Measurements from ENCODE around the gene HYI.
A peak's percentile ranks its signal among the peaks of the same experiment; 100 is the strongest.

The HYI gene

DNA sequence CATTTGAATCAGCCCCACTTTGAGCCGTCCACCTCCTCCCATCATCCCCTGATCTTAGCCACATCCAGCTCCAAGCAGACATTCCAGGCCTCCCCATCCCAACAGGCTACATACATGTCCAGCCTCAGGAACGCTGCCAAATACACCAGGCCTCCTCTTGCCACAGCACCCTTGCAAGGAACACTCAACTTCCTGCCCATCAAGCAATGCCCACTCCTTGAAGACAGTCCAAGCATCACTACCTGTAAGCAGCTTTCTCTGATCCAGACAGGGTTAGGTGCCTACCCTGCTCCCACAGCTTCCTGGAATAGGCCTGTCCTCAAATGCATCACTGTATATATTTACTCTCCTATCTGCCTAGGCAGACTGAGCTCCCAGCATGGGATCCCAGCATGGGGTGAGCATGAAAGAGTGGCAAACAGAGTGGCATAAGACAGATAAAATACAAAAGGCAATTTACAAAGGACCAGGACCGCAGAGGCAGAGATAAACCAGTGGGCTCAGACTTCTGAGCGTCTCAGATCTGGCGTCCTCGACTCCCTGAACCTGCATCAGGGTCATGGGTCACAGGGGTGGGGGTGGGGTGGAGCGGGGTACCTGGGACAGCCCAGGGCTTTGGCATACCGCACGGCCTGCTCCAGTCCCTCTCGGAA lies 816 bp downstream of the HYI start:
- TF ChIP-seq, protein P1, sequence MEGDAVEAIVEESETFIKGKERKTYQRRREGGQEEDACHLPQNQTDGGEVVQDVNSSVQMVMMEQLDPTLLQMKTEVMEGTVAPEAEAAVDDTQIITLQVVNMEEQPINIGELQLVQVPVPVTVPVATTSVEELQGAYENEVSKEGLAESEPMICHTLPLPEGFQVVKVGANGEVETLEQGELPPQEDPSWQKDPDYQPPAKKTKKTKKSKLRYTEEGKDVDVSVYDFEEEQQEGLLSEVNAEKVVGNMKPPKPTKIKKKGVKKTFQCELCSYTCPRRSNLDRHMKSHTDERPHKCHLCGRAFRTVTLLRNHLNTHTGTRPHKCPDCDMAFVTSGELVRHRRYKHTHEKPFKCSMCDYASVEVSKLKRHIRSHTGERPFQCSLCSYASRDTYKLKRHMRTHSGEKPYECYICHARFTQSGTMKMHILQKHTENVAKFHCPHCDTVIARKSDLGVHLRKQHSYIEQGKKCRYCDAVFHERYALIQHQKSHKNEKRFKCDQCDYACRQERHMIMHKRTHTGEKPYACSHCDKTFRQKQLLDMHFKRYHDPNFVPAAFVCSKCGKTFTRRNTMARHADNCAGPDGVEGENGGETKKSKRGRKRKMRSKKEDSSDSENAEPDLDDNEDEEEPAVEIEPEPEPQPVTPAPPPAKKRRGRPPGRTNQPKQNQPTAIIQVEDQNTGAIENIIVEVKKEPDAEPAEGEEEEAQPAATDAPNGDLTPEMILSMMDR (IDR thresholded peaks at IDR 0.05; ENCODE audit: low read depth, low read length), result no peak
- peak overlapping the region; percentile 52 for H3K4me3 ChIP-seq (ENCODE audit: low read depth, low read length)
- in situ Hi-C loops (cut with HindIII; ENCODE audit: low sequenced_read_pairs), result no loop called here
- peak; percentile 51 for DNase-seq (ENCODE audit: low read depth, low spot score)

DNA sequence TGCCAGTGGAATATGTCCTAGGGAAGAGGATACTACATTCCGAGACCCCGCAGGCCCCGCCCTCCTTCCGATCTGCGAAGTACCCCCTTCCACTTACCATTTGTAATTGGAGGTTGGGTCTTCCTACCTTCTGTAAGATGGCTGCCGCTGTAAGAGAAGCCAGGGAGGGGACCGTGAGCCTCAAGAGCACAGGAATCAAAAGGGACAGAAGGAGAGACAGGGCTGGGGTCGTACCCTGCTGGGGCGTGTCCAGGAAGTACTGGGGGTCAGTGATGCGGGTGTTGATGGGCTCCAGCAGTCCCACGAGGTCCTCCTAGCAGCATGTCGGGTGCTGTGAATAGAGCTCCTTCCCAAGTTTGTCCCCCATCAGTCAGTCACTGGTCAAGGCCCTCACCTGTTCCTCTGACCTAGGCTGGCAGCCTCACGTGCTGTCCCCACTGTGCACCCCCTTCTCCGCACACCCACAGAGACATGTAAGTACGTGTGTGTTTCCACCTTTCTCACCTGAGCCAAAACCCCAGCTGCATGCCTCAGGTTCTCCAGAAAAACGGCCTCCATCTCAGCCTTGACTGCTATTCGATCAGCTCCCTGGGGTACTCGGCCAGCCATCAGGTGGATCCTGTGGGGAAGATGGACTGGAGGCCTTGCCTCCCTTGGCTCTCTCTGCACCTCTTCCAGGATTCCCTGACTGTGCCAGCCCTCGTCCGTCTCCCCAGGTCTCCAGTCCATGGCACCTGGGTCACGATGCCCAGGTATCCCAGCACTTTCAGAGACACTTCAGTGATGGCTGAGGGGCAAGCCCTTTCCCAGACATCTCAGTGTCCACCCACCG lies 1.8 kb downstream of the HYI start:
- DNase-seq (ENCODE audit: low read depth, low spot score), result no peak
- no peak overlapping the region for H3K4me3 ChIP-seq (ENCODE audit: low read depth, low read length)
- TF ChIP-seq, protein P1 (IDR thresholded peaks at IDR 0.05; ENCODE audit: low read depth, low read length), result no peak
- in situ Hi-C loops (cut with HindIII; ENCODE audit: low sequenced_read_pairs), result no loop called here

DNA sequence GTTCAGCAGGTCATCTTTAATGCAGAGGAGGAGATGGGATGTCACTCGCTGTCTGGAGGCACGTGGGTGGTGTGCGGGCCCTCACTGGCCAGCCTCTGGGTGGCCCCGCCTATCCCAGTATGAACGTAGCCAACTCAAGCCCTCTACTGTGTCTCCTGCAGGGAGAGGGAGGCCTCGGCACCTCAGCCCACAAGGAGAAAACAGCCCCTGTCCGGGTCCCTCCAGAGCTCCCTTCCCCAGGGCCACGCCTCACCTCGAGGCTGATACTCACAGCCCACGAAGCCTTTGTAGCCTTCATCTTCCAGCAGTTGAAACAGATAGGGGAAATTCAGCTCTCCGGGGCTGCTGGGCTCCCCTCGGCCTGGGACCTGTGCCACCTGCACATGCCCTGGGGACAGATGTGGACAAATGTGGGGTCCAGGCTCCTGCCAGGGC lies 2.6 kb downstream of the HYI start:
- no peak overlapping the region for H3K4me3 ChIP-seq (ENCODE audit: low read depth, low read length)
- no peak for DNase-seq (ENCODE audit: low read depth, low spot score)
- in situ Hi-C loops (cut with HindIII; ENCODE audit: low sequenced_read_pairs), result no loop called here
- TF ChIP-seq, protein P1 (IDR thresholded peaks at IDR 0.05; ENCODE audit: low read depth, low read length), result no peak

DNA sequence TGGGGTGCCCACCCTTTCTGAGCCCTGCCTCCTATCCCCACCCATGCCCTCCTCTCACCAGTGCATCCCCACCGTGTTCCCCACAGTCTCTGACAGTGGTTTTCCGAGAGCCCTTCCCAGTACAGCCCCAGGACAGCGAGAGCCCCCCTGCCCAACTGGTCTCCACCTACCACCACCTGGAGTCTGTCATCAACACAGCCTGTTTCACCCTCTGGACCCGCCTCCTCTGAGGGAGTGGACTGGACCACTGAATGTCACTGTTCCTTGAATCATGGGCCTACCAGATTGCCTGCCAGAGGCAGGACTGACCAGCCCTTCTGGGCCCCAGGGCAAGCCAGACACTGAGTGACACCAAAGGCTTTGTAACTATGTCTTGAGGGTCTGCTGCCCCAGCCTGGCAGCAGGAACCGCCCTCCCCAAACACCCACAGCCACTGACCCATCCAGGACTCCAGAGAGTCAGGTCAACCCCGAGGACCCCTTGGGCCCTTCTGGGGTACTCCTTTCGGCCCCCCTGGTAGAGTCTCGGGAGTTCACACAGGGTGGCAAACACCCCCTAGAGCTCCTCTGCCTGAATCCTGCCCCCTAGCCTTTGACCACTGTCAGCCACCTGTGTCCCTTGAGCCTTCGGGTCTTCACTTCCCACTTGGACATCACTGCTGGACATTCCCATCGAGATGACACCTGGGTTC lies 3.3 kb downstream of the HYI start:
- in situ Hi-C loops (cut with HindIII; ENCODE audit: low sequenced_read_pairs), result no loop called here
- H3K4me3 ChIP-seq (ENCODE audit: low read depth, low read length), result no peak overlapping the region
- DNase-seq (ENCODE audit: low read depth, low spot score), result no peak
- TF ChIP-seq, protein P1 (IDR thresholded peaks at IDR 0.05; ENCODE audit: low read depth, low read length), result no peak

DNA sequence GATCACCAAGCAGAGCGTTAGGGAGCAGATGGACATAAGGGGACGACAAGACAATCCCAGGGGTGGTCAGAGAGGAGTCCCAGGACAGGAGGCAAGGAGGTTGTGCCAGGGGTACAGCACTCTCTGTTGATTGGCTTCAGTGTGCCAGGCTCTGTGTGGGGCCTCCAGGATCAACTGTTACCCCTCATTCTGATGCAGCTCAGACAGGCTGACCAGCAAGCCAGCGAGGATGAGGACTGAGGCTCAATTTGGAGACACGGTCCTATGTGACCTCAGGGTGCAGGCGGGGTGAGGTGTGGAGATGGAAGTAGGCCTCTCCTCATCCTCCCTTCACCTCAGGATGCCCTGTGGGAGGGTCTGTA lies 4.0 kb downstream of the HYI start:
- in situ Hi-C loops (cut with HindIII; ENCODE audit: low sequenced_read_pairs), result no loop called here
- no peak for DNase-seq (ENCODE audit: low read depth, low spot score)
- TF ChIP-seq, protein P1 (IDR thresholded peaks at IDR 0.05; ENCODE audit: low read depth, low read length), result no peak
- H3K4me3 ChIP-seq (ENCODE audit: low read depth, low read length), result no peak overlapping the region

DNA sequence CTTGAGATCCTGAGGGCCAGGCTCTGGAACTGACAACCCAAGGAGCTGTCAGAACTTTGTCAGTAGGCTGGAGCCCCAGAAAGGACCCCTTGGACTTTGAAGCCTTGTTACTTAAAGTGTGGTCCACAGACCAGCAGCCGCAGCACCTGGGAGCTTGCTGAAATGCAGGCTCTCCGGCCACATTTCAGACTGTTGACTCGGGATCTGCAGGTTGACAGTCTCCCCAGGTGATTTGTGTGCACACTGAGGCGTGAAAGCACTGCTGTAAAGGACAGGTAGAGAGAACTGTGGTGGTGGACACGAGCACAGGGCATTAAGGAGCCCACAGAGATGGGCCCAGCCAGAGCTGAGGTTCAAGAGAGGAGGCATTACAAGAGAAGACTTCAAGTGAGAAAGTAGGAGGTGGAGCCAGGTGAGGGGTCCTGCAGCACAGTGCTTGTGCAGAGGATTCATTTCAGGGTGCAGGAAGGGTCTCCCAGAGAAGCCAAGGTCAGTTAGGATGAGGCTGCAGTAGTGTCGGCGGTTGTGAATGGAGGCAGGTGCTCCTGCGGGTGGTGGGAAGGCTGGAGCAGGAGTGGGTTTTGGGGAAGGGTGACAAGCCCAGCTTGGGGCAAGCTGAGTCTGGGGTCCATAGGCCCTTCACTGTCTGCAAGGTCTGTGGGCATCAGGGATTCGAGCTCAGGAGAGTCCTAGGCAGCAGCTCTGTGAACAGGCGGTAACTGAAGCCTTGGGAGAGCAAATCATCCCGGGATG lies 4.6 kb downstream of the HYI start:
- no peak overlapping the region for H3K4me3 ChIP-seq (ENCODE audit: low read depth, low read length)
- no peak for DNase-seq (ENCODE audit: low read depth, low spot score)
- TF ChIP-seq, protein P1 (IDR thresholded peaks at IDR 0.05; ENCODE audit: low read depth, low read length), result no peak
- in situ Hi-C loops (cut with HindIII; ENCODE audit: low sequenced_read_pairs), result no loop called here
